CD4-positive, CD25-positive, alpha-beta regulatory T cell (primary cell): ENCODE results near the gene RAE1. TPM values are rescaled to one million over a fixed set of nuclear protein-coding genes. Genes with fewer than 3 reads are reported as not detected.

Experiments used
- ATAC-seq, 2 donors: fragments of 150-1000 bp; cut with Tn5 transposase; one replicate each; pipeline ENCODE4 v1.10.0; 2021; ENCODE audit warnings: low read depth in 2 of 2, moderate number of reproducible peaks in 2 of 2, moderate library complexity in 1 of 2
- DNase-seq, 3 donors: peaks; one replicate each; pipeline versions ENCODE4 v3.0.0 to v3.0.0-alpha.2; 2012 to 2022; ENCODE audit warnings: mixed read lengths in 1 of 3
- H3K27ac ChIP-seq: one replicate; pipeline ENCODE4 v1.7.0; 2013; ENCODE audit warnings: mild to moderate bottlenecking, low read length; ENCODE audit not compliant: insufficient read depth, poor library complexity, severe bottlenecking
- H3K27me3 ChIP-seq: one replicate; pipeline ENCODE4 v1.7.0; 2013; ENCODE audit warnings: low read length; ENCODE audit not compliant: control insufficient read depth, insufficient read depth
- H3K36me3 ChIP-seq: one replicate; pipeline ENCODE4 v1.7.0; 2013; ENCODE audit warnings: mild to moderate bottlenecking, low read length, moderate library complexity; ENCODE audit not compliant: control insufficient read depth, insufficient read depth
- H3K4me1 ChIP-seq: 2 replicates; pipeline ENCODE4 v1.7.0; 2013; ENCODE audit warnings: mild to moderate bottlenecking, low read length; ENCODE audit not compliant: insufficient read depth, control insufficient read depth, poor library complexity, severe bottlenecking
- H3K4me3 ChIP-seq: one replicate; pipeline ENCODE4 v1.7.0; 2013; ENCODE audit warnings: low read depth, mild to moderate bottlenecking, low read length, moderate library complexity
- H3K9me3 ChIP-seq, 2 experiments: 1 replicate in 1 of 2; 2 replicates in 1 of 2; pipeline ENCODE4 v1.7.0; 2013; ENCODE audit warnings: low read length in 2 of 2, mild to moderate bottlenecking in 1 of 2, moderate library complexity in 1 of 2; ENCODE audit not compliant: control insufficient read depth in 2 of 2
- H3K27ac Mint-ChIP-seq, 3 donors: one replicate each; pipeline ENCODE4 v1.8.0; 2020 to 2022; ENCODE audit warnings: mild to moderate bottlenecking in 3 of 3, mixed read lengths in 3 of 3, moderate library complexity in 2 of 3
- H3K27me3 Mint-ChIP-seq: one replicate; pipeline ENCODE4 v1.8.0; 2022; ENCODE audit warnings: mild to moderate bottlenecking, mixed read lengths
- H3K36me3 Mint-ChIP-seq: one replicate; pipeline ENCODE4 v1.8.0; 2020; ENCODE audit warnings: mixed read lengths
- H3K4me1 Mint-ChIP-seq, 4 donors: one replicate each; pipeline ENCODE4 v1.8.0; 2020 to 2022; ENCODE audit warnings: mixed read lengths in 4 of 4, mild to moderate bottlenecking in 1 of 4
- H3K4me3 Mint-ChIP-seq, 4 donors: one replicate each; pipeline ENCODE4 v1.8.0; 2020 to 2022; ENCODE audit warnings: mild to moderate bottlenecking in 4 of 4, mixed read lengths in 4 of 4, moderate library complexity in 3 of 4
- H3K9me3 Mint-ChIP-seq, 7 donors: one replicate each; pipeline ENCODE4 v1.8.0; 2020 to 2022; ENCODE audit warnings: mixed read lengths in 7 of 7, mild to moderate bottlenecking in 3 of 7, moderate library complexity in 2 of 7
- polyA plus RNA-seq, 4 donors: library from polyadenylated mRNA; unstranded; fragments of 300-500 nt; fragmentation: Illumina TruSeq; gene quantifications; one replicate each; pipeline ENCODE4 v1.2.3, GENCODE V29; 2021
- total RNA-seq: library from RNA; stranded (reverse); gene quantifications from one replicate; pipeline ENCODE4 v1.2.3, GENCODE V29; 2022

Gene RAE1
- total and polyA plus RNA-seq, 5 donors from 2014 or later = 33.0 to 52.1 (median 36.5) TPM

- peaks cover 100% of the 10 kb centered on the region for H3K4me1 ChIP-seq
- peak overlapping the region; percentile 82 for H3K4me3 ChIP-seq
- ATAC-seq = no peak
- DNase-seq = peak in 1 of 3 donors; percentile 51
- H3K36me3 ChIP-seq = peaks cover 78% of the 10 kb centered on the region
- Mint-ChIP-seq H3K4me1 (peaks cover 4 to 98% (median 45%) of the 10 kb centered on the region in 4 donors), H3K36me3 (peaks cover 63% of the 10 kb centered on the region), H3K27me3 (peaks cover 20% of the 10 kb centered on the region), H3K9me3 (peaks cover 0 to 5% (median 0%) of the 10 kb centered on the region in 7 donors), H3K27ac (peak overlapping the region; percentile 89 to 100 (median 100)), H3K4me3 (peak overlapping the region; percentile 77 to 99 (median 90))
- no peaks in the 10 kb centered on the region for H3K27me3 ChIP-seq
- no peaks in the 10 kb centered on the region for H3K9me3 ChIP-seq
- peak overlapping the region; percentile 94 for H3K27ac ChIP-seq
Measured at GRCh38 chr20:57400231-57400701, 49.2 kb downstream of the RAE1 start.

- Histone ChIP-seq H3K27me3 (no peaks in the 10 kb centered on the region), H3K9me3 (no peaks in the 10 kb centered on the region), H3K4me1 (peaks cover 100% of the 10 kb centered on the region), H3K36me3 (peaks cover 78% of the 10 kb centered on the region), H3K27ac (peak overlapping the region; percentile 94), H3K4me3 (peak overlapping the region; percentile 82)
- peak in 1 of 3 donors; percentile 44 for DNase-seq
- Mint-ChIP-seq H3K27me3 (peaks cover 20% of the 10 kb centered on the region), H3K4me1 (peaks cover 4 to 95% (median 42%) of the 10 kb centered on the region in 4 donors), H3K27ac (peak overlapping the region; percentile 89 to 100 (median 100)), H3K36me3 (peaks cover 58% of the 10 kb centered on the region), H3K9me3 (peaks cover 0 to 5% (median 0%) of the 10 kb centered on the region in 7 donors), H3K4me3 (peak overlapping the region; percentile 77 to 99 (median 90))
- ATAC-seq = no peak
Measured at GRCh38 chr20:57400821-57401564, 49.9 kb downstream of the RAE1 start.

- DNase-seq (no peak), ATAC-seq (no peak)
- no peak overlapping the region for H3K4me3 ChIP-seq
- peaks cover 94% of the 10 kb centered on the region for H3K4me1 ChIP-seq
- H3K27ac ChIP-seq = peak overlapping the region; percentile 94
- Mint-ChIP-seq H3K4me1 (peaks cover 4 to 94% (median 38%) of the 10 kb centered on the region in 4 donors), H3K9me3 (peaks cover 0 to 5% (median 0%) of the 10 kb centered on the region in 7 donors), H3K27me3 (peaks cover 20% of the 10 kb centered on the region), H3K4me3 (peak overlapping the region; percentile 74 to 99 (median 90)), H3K27ac (peak overlapping the region; percentile 89 to 100 (median 92)), H3K36me3 (peaks cover 54% of the 10 kb centered on the region)
- peaks cover 78% of the 10 kb centered on the region for H3K36me3 ChIP-seq
- H3K27me3 ChIP-seq = no peaks in the 10 kb centered on the region
- no peaks in the 10 kb centered on the region for H3K9me3 ChIP-seq
Measured at GRCh38 chr20:57401565-57401918, 50.5 kb downstream of the RAE1 start.

GRCh38 chr20:57402206-57403125 lies 51.4 kb downstream of the RAE1 start:
- Histone ChIP-seq H3K36me3 (peaks cover 76% of the 10 kb centered on the region), H3K4me3 (no peak overlapping the region), H3K9me3 (no peaks in the 10 kb centered on the region), H3K27ac (peak overlapping the region; percentile 45), H3K27me3 (no peaks in the 10 kb centered on the region), H3K4me1 (peaks cover 88% of the 10 kb centered on the region)
- Mint-ChIP-seq H3K27me3 (peaks cover 20% of the 10 kb centered on the region), H3K27ac (peak overlapping the region; percentile 93 to 100 (median 95)), H3K4me3 (peak overlapping the region; percentile 80 to 99 (median 90)), H3K36me3 (peaks cover 56% of the 10 kb centered on the region), H3K4me1 (peaks cover 4 to 94% (median 33%) of the 10 kb centered on the region in 4 donors), H3K9me3 (peaks cover 0 to 5% (median 0%) of the 10 kb centered on the region in 7 donors)
- ATAC-seq = no peak
- no peak for DNase-seq

DNA sequence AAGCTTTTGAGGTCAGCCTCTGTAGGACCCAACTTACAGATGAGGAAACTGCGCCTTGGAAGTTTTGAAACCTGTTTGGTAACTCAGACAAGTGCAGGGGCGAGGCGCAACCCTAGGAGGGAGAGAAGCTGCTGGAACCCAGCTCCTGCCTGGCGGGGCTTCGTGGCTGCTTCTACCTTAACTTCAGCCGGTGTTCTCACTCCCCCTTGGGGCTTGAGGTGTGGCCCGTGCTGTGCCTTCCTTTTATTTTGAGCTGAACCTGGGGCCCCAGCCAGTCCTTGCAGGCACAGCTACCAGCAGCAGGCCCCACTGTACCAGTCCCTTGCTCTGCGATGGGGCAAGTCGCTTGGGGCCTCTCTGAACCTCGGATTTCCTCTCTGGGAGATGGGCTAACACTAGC lies 52.2 kb downstream of the RAE1 start:
- no peaks in the 10 kb centered on the region for H3K27me3 ChIP-seq
- H3K27ac Mint-ChIP-seq = peak overlapping the region; percentile 9 to 100 (median 85)
- ATAC-seq (no peak), DNase-seq (no peak)
- peaks cover 22% of the 10 kb centered on the region for H3K27me3 Mint-ChIP-seq
- H3K27ac ChIP-seq = peak overlapping the region; percentile 45
- peaks cover 0 to 5% (median 0%) of the 10 kb centered on the region in 7 donors for H3K9me3 Mint-ChIP-seq
- H3K36me3 ChIP-seq = peaks cover 82% of the 10 kb centered on the region
- H3K4me1 Mint-ChIP-seq = peaks cover 0 to 87% (median 31%) of the 10 kb centered on the region in 4 donors
- peaks cover 56% of the 10 kb centered on the region for H3K36me3 Mint-ChIP-seq
- H3K4me3 ChIP-seq = no peak overlapping the region
- no peaks in the 10 kb centered on the region for H3K9me3 ChIP-seq
- H3K4me3 Mint-ChIP-seq = peak overlapping the region in 3 of 4 donors; percentile 82 to 99 (median 88)
- H3K4me1 ChIP-seq = peaks cover 82% of the 10 kb centered on the region

DNA sequence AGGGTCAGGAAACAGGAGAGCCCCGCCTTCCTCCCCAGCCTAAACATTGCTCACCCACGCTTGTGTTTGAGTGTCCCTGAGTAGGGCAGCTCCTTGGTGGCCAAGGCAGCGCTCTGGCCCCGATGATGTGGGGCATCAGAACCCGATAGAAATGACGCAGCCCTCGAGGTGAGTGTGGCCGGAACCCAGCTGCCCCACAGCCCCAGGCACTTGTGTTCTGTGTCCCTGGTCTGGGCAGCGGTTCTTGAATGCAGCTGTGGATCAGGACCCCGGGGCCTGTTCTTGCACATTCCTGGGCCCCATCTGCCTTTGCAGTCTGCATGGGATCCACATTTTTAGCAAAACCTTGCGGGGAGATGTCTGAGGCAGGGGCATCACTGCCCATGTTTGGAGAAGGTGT lies 53.0 kb downstream of the RAE1 start:
- ATAC-seq = no peak

DNA sequence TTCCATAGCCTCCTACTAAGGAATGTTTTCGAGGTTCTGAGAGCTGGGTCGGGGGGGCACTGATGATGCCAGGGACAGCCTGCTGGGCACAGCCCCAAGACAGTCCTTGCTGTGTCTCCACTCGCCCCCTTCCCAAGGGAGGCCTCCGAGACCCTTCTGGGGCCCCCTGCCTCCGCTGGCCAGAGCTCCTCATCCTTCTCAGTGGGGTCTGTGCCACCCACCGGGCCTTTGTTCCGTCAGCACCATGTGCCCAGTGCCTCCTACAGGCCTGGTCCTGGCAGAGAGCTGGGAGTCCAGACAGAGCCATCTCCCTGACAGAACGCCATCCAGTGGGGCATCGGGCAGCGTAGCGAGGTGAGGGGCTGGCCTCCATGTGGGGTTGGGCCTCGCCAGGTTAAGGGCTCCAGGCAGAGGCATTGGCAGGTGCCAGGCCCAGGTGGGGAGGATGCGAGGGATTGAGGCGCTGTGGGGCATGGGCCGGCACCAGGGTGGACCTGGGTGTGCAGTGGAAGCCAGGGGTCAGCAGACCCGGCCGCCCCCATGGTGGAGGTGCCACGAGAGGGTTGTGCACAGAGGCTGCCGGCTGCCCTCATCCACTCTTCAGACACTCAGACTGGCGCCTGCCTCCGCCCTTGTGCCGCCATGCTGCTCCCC lies 53.5 kb downstream of the RAE1 start:
- Mint-ChIP-seq H3K4me1 (peaks cover 0 to 80% (median 28%) of the 10 kb centered on the region in 4 donors), H3K9me3 (peaks cover 0 to 4% (median 0%) of the 10 kb centered on the region in 7 donors), H3K4me3 (peak overlapping the region; percentile 15 to 82 (median 44)), H3K27ac (peak overlapping the region; percentile 77 to 85 (median 82)), H3K36me3 (peaks cover 46% of the 10 kb centered on the region), H3K27me3 (peaks cover 14% of the 10 kb centered on the region)
- Histone ChIP-seq H3K27ac (peak overlapping the region; percentile 23), H3K36me3 (peaks cover 92% of the 10 kb centered on the region), H3K4me1 (peaks cover 69% of the 10 kb centered on the region), H3K4me3 (no peak overlapping the region), H3K27me3 (no peaks in the 10 kb centered on the region), H3K9me3 (no peaks in the 10 kb centered on the region)
- ATAC-seq (no peak), DNase-seq (no peak)

More for the DNA sequence above, 53.0 kb downstream of the RAE1 start:
- Mint-ChIP-seq H3K9me3 (peaks cover 0 to 4% (median 0%) of the 10 kb centered on the region in 7 donors), H3K36me3 (peaks cover 51% of the 10 kb centered on the region), H3K27ac (peak overlapping the region; percentile 77 to 100 (median 85)), H3K4me3 (peak overlapping the region; percentile 22 to 99 (median 66)), H3K4me1 (peaks cover 0 to 85% (median 32%) of the 10 kb centered on the region in 4 donors), H3K27me3 (peaks cover 15% of the 10 kb centered on the region)
- Histone ChIP-seq H3K36me3 (peaks cover 87% of the 10 kb centered on the region), H3K27ac (peak overlapping the region; percentile 45), H3K9me3 (no peaks in the 10 kb centered on the region), H3K4me3 (no peak overlapping the region), H3K4me1 (peaks cover 74% of the 10 kb centered on the region), H3K27me3 (no peaks in the 10 kb centered on the region)
- DNase-seq = no peak
